Measurements from ENCODE around the gene OPCML. TPM values are rescaled to one million over a fixed set of nuclear protein-coding genes. Genes with fewer than 3 reads are reported as not detected.

Gene OPCML
- polyA plus RNA-seq, 3 donors = not detected

DNA sequence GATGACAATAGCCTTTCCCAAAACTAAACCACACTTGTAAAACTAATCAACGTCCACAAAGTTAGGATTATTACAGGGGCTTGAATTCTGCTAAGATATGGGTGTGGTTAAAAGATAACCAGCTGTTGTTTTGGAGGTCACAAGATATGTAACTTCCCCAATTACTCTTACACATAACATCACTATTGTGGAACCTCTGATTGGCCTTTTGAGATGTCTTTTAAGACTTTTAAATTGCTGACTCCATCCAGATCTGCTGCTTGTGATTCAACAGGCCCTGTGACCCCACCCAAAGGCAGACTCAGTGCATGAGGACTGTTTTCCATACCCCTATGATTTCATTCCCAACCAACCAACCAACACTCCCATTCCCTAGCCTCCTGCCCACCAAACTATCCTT is 893.9 kb downstream of the OPCML start:
- H3K27me3 Mint-ChIP-seq (ENCODE audit: low read depth in 3 of 3) = peaks cover 0 to 2% (median 0%) of the 10 kb centered on the region in 3 donors
- no peak for TF ChIP-seq CTCF (IDR thresholded peaks at IDR 0.05)

DNA sequence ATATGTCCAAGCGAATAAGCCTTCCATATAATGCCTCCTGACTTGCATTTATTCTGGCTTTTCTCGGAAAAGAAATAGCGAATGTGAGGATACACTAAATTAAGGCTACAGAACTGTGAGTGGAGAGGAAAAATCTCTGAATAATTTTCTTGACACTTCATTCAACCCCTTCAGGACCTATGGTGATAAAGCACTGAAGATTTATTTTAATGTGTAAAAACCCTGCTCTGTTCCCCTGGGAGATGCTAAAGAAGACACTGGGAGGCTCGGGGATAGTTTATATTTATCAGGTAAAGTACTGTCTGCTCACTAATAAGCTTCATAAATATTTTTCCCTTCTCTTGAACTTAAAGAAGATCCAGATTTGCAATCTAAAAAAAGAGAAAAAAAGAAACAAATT is 895.8 kb downstream of the OPCML start:
- Histone ChIP-seq H3K4me1 (ENCODE audit: control insufficient read depth in 1 of 2, insufficient read depth in 2 of 2, low read length in 2 of 2) (no peaks in the 10 kb centered on the region), H3K4me3 (replicated peaks in 1 of 3; ENCODE audit: low read depth in 2 of 3, low read length in 3 of 3) (no peak overlapping the region), H3K4me2 (replicated peaks; ENCODE audit: extremely low read depth, low read length, poor library complexity, severe bottlenecking) (no peak overlapping the region), H3K79me2 (ENCODE audit: insufficient read depth, low read length) (no peaks in the 10 kb centered on the region), H4K20me1 (ENCODE audit: insufficient read depth, low read length) (no peaks in the 10 kb centered on the region), H3K27ac (ENCODE audit: low read depth in 1 of 2, low read length in 2 of 2) (no peak overlapping the region), H3K27me3 (ENCODE audit: control insufficient read depth in 2 of 2, insufficient read depth in 2 of 2, low read length in 2 of 2) (no peaks in the 10 kb centered on the region), H3K9ac (ENCODE audit: insufficient read depth, low read length, poor library complexity, severe bottlenecking) (no peak overlapping the region), H3K36me3 (replicated peaks in 1 of 2; ENCODE audit: control insufficient read depth in 1 of 2, insufficient read depth in 2 of 2, low read length in 2 of 2) (no peaks in the 10 kb centered on the region), H3K9me3 (replicated peaks in 1 of 2; ENCODE audit: control insufficient read depth in 1 of 2, insufficient read depth in 1 of 2, low read length in 2 of 2) (peaks cover 10 to 11% of the 10 kb centered on the region in 2 donors), H2AFZ (ENCODE audit: insufficient read depth, low read depth, low read length, poor library complexity, severe bottlenecking) (no peak overlapping the region)
- intact Hi-C loops (cut with micrococcal nuclease) = no loop called here
- H3K27ac Mint-ChIP-seq = no peak overlapping the region
- H3K4me3 Mint-ChIP-seq = no peak overlapping the region
- TF ChIP-seq CTCF (IDR thresholded peaks at IDR 0.05) = no peak
- no peaks in the 10 kb centered on the region for H3K4me1 Mint-ChIP-seq
- peaks cover 2 to 16% (median 7%) of the 10 kb centered on the region in 7 donors for H3K9me3 Mint-ChIP-seq
- no peak for DNase-seq
- H3K36me3 Mint-ChIP-seq = no peaks in the 10 kb centered on the region
- no CpG with 5 or more reads among the region's 4 CpGs for WGBS (ENCODE audit: insufficient coverage)
- peaks cover 0 to 2% (median 0%) of the 10 kb centered on the region in 3 donors for H3K27me3 Mint-ChIP-seq (ENCODE audit: low read depth in 3 of 3)

More for the DNA sequence above, 893.9 kb downstream of the OPCML start:
- Mint-ChIP-seq H3K36me3 (no peaks in the 10 kb centered on the region), H3K4me1 (no peaks in the 10 kb centered on the region), H3K4me3 (no peak overlapping the region), H3K9me3 (peaks cover 0 to 13% (median 3%) of the 10 kb centered on the region in 7 donors), H3K27ac (no peak overlapping the region)
- Histone ChIP-seq H3K36me3 (replicated peaks in 1 of 2; ENCODE audit: control insufficient read depth in 1 of 2, insufficient read depth in 2 of 2, low read length in 2 of 2) (no peaks in the 10 kb centered on the region), H3K27me3 (ENCODE audit: control insufficient read depth in 2 of 2, insufficient read depth in 2 of 2, low read length in 2 of 2) (no peaks in the 10 kb centered on the region), H3K27ac (ENCODE audit: low read depth in 1 of 2, low read length in 2 of 2) (no peak overlapping the region), H3K4me1 (ENCODE audit: control insufficient read depth in 1 of 2, insufficient read depth in 2 of 2, low read length in 2 of 2) (no peaks in the 10 kb centered on the region), H4K20me1 (ENCODE audit: insufficient read depth, low read length) (no peaks in the 10 kb centered on the region), H3K4me2 (replicated peaks; ENCODE audit: extremely low read depth, low read length, poor library complexity, severe bottlenecking) (no peak overlapping the region), H3K9me3 (replicated peaks in 1 of 2; ENCODE audit: control insufficient read depth in 1 of 2, insufficient read depth in 1 of 2, low read length in 2 of 2) (peaks cover 6 to 7% of the 10 kb centered on the region in 2 donors), H2AFZ (ENCODE audit: insufficient read depth, low read depth, low read length, poor library complexity, severe bottlenecking) (no peak overlapping the region), H3K9ac (ENCODE audit: insufficient read depth, low read length, poor library complexity, severe bottlenecking) (no peak overlapping the region), H3K79me2 (ENCODE audit: insufficient read depth, low read length) (no peaks in the 10 kb centered on the region), H3K4me3 (replicated peaks in 1 of 3; ENCODE audit: low read depth in 2 of 3, low read length in 3 of 3) (no peak overlapping the region)
- WGBS (ENCODE audit: insufficient coverage) = no CpG with 5 or more reads among the region's 1 CpG
- no peak for DNase-seq
- intact Hi-C loops (cut with micrococcal nuclease) = no loop called here
